ENCODE measurements around the gene DYNC2I2.

DNA sequence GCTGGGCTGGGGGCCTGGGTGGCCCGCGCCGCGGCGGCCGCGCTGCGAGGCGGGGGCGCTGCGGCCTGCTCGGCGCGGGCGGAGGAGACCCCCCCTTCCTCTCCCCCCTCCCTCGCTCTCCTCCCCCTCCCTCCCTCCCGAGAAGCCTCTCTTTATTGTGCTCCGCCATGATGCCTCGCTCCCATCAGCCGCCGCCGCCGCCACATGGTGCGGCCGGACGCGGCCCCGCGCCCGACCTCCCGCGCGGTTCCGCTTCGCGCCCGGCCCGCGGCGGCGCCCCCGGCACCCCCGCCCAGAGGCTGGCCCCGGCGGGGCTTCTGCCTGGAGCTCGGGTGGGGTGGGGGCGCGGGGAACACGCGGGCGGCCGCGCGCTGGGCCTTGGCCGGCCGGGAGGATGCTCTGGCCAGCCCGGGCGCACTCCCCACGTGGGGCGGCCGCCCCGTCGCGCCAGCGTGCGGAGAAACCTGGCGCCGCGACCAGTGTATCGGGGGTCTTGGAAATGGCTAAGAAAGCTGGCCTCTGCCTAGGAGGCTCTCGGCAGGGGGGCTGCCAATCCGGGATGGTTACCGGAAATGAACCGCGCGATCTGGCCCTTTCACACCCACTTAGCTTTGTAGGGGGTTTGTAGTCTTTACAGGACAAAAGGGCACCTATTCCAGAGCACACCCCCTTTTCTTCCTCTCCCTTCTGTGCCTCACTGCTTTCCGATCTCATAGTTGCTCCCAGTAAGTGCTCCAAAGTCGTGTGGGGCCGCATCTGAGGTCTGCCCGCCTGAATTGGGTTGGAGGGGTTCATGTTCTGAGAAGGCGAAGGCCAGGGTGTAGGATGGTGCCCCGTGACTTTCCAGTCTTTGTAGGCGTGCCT is 33.4 kb upstream of the DYNC2I2 start:
- TF ChIP-seq POLR2A (IDR thresholded peaks at IDR 0.05) = peak in 1 of 3 donors; percentile 18
- TF ChIP-seq, protein P1, sequence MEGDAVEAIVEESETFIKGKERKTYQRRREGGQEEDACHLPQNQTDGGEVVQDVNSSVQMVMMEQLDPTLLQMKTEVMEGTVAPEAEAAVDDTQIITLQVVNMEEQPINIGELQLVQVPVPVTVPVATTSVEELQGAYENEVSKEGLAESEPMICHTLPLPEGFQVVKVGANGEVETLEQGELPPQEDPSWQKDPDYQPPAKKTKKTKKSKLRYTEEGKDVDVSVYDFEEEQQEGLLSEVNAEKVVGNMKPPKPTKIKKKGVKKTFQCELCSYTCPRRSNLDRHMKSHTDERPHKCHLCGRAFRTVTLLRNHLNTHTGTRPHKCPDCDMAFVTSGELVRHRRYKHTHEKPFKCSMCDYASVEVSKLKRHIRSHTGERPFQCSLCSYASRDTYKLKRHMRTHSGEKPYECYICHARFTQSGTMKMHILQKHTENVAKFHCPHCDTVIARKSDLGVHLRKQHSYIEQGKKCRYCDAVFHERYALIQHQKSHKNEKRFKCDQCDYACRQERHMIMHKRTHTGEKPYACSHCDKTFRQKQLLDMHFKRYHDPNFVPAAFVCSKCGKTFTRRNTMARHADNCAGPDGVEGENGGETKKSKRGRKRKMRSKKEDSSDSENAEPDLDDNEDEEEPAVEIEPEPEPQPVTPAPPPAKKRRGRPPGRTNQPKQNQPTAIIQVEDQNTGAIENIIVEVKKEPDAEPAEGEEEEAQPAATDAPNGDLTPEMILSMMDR (IDR thresholded peaks at IDR 0.05) = no peak

Data from body of pancreas (tissue), 4 donors.